Cardiac fibroblast (primary cell): ENCODE measurements around the gene SDCCAG8.

Experiments used
- DNase-seq, 2 donors: peaks; one replicate each; pipeline versions ENCODE4 v3.0.0 to v3.0.0-alpha.2; 2010; ENCODE audit warnings: low read depth in 2 of 2
- H3K4me3 ChIP-seq, 2 donors: replicated peaks in 1 of 2; 1 replicate in 1 of 2; 2 replicates in 1 of 2; pipeline ENCODE4 v1.5.1; 2011; ENCODE audit warnings: low read depth in 2 of 2, low read length in 2 of 2, mild to moderate bottlenecking in 2 of 2, moderate library complexity in 1 of 2
- TF ChIP-seq, protein P1 (sequence below): IDR thresholded peaks from one replicate; pipeline ENCODE4 v1.5.1; 2011; ENCODE audit warnings: low read depth, mild to moderate bottlenecking, low read length, inconsistent platforms

The SDCCAG8 gene

DNA sequence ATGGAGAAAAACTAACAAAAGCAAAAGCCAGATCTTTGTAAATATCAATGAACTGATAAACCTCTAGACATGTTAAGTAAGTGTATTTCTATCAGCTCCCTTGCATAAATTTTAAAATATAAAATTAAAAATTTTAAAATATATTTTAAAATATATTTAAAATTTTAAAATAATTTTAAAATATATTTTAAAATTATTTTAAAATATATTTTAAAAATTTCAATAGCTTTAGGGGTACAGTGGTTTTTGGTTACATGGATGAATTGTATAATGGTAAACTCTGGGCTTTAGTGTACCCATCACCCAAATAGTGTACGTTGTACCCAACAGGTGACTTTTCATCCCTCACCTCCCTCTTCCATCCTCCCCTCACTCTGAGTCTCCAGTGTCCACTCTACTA, 279.2 kb downstream of the SDCCAG8 start:
- TF ChIP-seq, protein P1, sequence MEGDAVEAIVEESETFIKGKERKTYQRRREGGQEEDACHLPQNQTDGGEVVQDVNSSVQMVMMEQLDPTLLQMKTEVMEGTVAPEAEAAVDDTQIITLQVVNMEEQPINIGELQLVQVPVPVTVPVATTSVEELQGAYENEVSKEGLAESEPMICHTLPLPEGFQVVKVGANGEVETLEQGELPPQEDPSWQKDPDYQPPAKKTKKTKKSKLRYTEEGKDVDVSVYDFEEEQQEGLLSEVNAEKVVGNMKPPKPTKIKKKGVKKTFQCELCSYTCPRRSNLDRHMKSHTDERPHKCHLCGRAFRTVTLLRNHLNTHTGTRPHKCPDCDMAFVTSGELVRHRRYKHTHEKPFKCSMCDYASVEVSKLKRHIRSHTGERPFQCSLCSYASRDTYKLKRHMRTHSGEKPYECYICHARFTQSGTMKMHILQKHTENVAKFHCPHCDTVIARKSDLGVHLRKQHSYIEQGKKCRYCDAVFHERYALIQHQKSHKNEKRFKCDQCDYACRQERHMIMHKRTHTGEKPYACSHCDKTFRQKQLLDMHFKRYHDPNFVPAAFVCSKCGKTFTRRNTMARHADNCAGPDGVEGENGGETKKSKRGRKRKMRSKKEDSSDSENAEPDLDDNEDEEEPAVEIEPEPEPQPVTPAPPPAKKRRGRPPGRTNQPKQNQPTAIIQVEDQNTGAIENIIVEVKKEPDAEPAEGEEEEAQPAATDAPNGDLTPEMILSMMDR, result no peak
- DNase-seq, result no peak
- H3K4me3 ChIP-seq, result no peak overlapping the region

DNA sequence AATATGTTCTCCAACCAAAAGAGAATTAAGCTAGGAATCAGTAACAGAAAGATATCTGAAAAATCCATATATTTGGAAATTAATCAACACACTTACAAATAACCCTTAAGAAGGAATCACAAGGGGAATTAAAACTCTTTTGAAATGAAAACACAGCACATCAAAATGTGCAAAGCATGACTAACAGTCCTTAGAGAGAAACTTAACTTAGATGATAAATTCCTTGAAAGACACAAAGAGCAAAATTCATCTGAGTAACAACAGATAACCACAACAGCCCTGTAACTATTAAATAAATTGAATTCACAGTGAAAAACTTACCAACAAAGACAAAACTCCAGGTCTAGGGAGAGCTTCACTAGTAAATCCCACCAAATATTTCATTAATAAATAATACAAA, 283.8 kb downstream of the SDCCAG8 start:
- H3K4me3 ChIP-seq, result no peak overlapping the region
- TF ChIP-seq, protein P1, result no peak
- DNase-seq, result peak in 1 of 2 donors; percentile 48

DNA sequence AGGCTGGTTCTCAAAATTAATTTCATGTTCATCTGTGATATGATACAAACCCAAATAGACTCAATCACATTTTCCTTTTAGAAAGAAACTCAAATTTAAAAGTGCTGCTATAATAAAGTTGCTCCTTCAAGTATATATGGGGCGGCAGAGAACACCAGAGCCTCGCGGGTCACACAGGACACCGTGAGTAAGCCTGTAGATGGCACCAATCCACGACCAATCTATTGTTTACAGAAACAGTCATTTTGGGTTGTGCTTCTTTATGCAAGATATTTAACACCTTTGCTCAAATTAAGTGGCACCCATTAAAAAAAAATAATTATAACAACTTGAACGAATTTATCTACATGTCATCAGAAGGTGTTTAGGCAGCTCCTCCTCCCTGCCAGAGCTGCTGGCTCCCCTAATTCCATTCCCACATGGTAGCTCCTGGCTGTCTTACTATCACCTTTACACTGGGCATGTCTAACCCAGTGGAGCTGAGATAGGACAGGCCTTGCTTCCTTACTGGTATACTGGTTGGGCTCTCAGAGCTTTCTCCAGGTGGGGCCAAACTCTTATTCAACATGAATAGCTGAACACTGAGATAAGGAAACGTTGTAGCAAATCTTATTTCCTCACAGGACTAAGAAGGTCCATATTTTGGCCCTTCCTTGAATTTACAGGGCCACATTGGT, 287.0 kb downstream of the SDCCAG8 start:
- no peak for DNase-seq
- H3K4me3 ChIP-seq, result no peak overlapping the region
- TF ChIP-seq, protein P1, result no peak

DNA sequence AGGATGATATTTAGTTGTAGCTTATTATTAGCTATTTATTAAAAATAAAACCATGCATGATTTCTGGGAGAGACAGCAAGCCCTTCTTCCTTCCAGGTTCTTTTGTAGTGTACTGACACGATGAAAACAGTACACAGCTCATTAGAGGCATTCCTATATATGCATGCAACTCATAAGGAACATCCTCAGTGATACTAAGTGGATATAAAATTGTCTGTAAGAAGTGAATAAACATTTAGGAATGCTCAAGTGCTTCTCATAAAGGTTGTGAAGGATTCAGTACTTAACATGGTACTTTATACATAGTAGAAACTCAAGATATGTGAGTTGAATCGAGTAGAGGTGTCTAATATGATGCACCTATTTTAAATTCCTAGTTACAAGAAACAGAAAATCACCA, 287.7 kb downstream of the SDCCAG8 start:
- H3K4me3 ChIP-seq, result no peak overlapping the region
- TF ChIP-seq, protein P1, result no peak
- DNase-seq, result no peak

DNA sequence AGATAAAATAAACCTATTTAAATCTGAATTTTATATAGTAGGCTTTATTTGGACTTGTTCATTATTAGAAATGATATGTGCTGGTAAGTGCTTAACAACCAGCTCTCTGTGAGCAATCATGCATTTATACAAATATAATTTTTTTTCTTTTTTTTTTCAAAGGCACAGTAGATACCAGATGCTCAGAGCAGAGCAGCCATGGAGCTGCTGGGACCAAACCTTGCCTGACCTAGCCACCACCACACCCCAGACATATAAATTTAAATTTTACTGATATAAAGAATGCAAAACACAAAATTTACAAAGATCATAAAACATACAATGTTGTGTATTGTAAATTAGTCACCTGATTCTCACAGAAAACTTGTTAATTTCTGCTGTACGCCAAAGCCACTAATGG, 290.6 kb downstream of the SDCCAG8 start:
- TF ChIP-seq, protein P1, result no peak
- H3K4me3 ChIP-seq, result no peak overlapping the region
- DNase-seq, result no peak

DNA sequence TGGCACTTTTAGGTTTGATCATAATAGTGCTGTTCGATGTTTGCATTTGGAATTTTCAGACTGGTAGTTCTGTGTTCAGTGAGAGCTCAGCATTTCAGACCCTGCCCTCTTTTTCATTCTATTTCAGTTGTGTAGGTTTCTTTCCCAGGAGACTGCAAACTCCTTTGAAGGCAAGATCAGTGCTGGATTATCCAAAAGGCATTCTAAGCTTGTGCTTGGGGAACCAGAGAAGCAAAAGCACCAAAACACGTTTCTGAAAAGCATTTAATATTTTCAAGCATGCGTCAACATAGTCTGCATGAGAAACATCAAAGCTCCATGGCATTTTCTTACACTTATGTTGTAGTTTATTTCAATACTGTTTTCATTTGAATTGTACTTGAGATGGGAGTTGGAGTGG, 292.1 kb downstream of the SDCCAG8 start:
- H3K4me3 ChIP-seq, result no peak overlapping the region
- TF ChIP-seq, protein P1, result no peak
- DNase-seq, result no peak

DNA sequence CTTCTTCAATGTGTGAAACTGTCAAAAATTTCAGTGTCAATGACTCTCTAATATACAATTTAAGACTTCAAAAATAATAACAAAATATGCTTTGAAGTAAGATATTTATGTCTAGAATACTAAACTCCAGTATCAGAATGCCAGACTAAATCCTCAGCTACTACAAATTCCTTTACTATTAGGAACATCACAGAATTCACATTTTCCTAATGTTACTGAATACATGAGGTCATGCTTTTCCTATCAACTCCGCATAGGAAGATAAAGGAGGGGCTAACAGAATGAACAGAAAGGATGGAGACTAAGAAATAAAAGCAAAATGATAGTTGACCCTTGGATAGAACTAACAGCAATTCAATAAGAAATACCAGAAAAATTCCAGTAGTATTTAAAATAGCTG, 292.7 kb downstream of the SDCCAG8 start:
- no peak for DNase-seq
- TF ChIP-seq, protein P1, result no peak
- H3K4me3 ChIP-seq, result no peak overlapping the region
